ENCODE measurements around the gene ARNT2.

- TF ChIP-seq POLR2A (IDR thresholded peaks at IDR 0.05; ENCODE audit: low read depth, low read length): no peak
- TF ChIP-seq POLR2AphosphoS5 (IDR thresholded peaks at IDR 0.05; ENCODE audit: low read depth, low read length): no peak
- TF ChIP-seq POU2F2 (IDR thresholded peaks at IDR 0.05; ENCODE audit: low read depth, low read length): no peak
- no peak for TF ChIP-seq TAF1 (IDR thresholded peaks at IDR 0.05; ENCODE audit: low read depth, low read length)
Observed at GRCh38 chr15:80640531-80641121, 236.4 kb downstream of the ARNT2 start.
